ENCODE data around the gene HAUS6.

HAUS6 gene

GRCh38 chr9:19049917-19050636 lies 52.6 kb downstream of the HAUS6 start:
- TF ChIP-seq, protein P1, sequence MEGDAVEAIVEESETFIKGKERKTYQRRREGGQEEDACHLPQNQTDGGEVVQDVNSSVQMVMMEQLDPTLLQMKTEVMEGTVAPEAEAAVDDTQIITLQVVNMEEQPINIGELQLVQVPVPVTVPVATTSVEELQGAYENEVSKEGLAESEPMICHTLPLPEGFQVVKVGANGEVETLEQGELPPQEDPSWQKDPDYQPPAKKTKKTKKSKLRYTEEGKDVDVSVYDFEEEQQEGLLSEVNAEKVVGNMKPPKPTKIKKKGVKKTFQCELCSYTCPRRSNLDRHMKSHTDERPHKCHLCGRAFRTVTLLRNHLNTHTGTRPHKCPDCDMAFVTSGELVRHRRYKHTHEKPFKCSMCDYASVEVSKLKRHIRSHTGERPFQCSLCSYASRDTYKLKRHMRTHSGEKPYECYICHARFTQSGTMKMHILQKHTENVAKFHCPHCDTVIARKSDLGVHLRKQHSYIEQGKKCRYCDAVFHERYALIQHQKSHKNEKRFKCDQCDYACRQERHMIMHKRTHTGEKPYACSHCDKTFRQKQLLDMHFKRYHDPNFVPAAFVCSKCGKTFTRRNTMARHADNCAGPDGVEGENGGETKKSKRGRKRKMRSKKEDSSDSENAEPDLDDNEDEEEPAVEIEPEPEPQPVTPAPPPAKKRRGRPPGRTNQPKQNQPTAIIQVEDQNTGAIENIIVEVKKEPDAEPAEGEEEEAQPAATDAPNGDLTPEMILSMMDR (IDR thresholded peaks at IDR 0.05; ENCODE audit: low read depth, low read length), result no peak
- H3K4me3 ChIP-seq (ENCODE audit: low read depth, low read length), result peak overlapping the region; percentile 93

GRCh38 chr9:19048966-19049916 lies 53.5 kb downstream of the HAUS6 start, which contains the start of gene RRAGA:
Gene RRAGA, plus strand, starts transcription at chr9:19049427. Its CDS starts 233 bp downstream, at chr9:19049660.
- H3K4me3 ChIP-seq (ENCODE audit: low read depth, low read length), result peak within 1 kb of the TSS; percentile 93
- TF ChIP-seq, protein P1 (IDR thresholded peaks at IDR 0.05; ENCODE audit: low read depth, low read length), result peak; percentile 84

GRCh38 chr9:19036611-19037010 lies 66.1 kb downstream of the HAUS6 start:
- TF ChIP-seq, protein P1 (IDR thresholded peaks at IDR 0.05; ENCODE audit: low read depth, low read length), result no peak

GRCh38 chr9:19033015-19033414 lies 69.7 kb downstream of the HAUS6 start, which contains the start of gene SAXO1:
Gene SAXO1, minus strand, starts transcription at chr9:19033209. Its CDS starts 301 bp downstream, at chr9:19032908.
- H3K4me3 ChIP-seq (ENCODE audit: low read depth, low read length), result no peak within 1 kb of the TSS
- TF ChIP-seq, protein P1 (IDR thresholded peaks at IDR 0.05; ENCODE audit: low read depth, low read length), result no peak

More at GRCh38 chr9:19036611-19037010, 66.1 kb downstream of the HAUS6 start:
- H3K4me3 ChIP-seq (ENCODE audit: low read depth, low read length), result no peak overlapping the region

DNA sequence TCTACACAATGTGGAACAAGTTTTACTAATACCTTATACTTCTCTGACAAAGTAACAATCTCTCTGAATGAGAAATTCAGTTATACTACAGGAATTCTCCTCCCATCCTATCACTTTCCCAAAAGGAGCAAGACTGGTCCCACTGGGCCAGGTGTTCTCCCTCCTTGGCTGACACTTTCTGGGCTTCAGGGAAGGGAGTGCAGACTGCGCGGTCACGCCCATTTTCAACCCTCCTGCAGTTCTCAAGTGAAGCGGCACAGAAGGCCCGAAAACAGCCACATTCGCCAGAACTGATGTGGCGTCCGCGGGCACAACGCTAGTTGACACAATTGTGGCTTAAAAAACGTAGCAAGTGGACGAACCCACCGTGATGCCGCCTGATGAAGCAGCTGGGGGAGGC lies 70.3 kb downstream of the HAUS6 start:
- H3K4me3 ChIP-seq (ENCODE audit: low read depth, low read length), result no peak overlapping the region
- TF ChIP-seq, protein P1 (IDR thresholded peaks at IDR 0.05; ENCODE audit: low read depth, low read length), result no peak

GRCh38 chr9:19030899-19031298 lies 71.8 kb downstream of the HAUS6 start:
- TF ChIP-seq, protein P1 (IDR thresholded peaks at IDR 0.05; ENCODE audit: low read depth, low read length), result no peak
- no peak overlapping the region for H3K4me3 ChIP-seq (ENCODE audit: low read depth, low read length)
